K562 (cell line): ENCODE data around the gene RPL27. TPM values are rescaled to one million over a fixed set of nuclear protein-coding genes. Genes with fewer than 3 reads are reported as not detected.

ENCODE experiments used
- ADNP ChIP-seq: fragments of 200-800 bp; sonication (Bioruptor generic); IDR thresholded peaks from 2 replicates; pipeline ENCODE4 v1.6.1; 2016; ENCODE audit warnings: missing genetic modification characterization, missing compliant biosample characterization
- ATF1 ChIP-seq, 2 experiments: fragments of 450-650 bp in 1 of 2; IDR thresholded peaks; 2 replicates each; pipeline ENCODE4 v1.6.1; 2016; ENCODE audit warnings: missing compliant biosample characterization in 1 of 2, missing genetic modification characterization in 1 of 2
- CREB5 ChIP-seq: fragments of 250-450 bp; sonication (Bioruptor Pico); IDR thresholded peaks from 2 replicates; pipeline ENCODE4 v1.5.0; 2020; ENCODE audit warnings: mild to moderate bottlenecking
- FUS ChIP-seq: fragments of 200-400 bp; formaldehyde crosslinking; optimal IDR thresholded peaks from 2 replicates; pipeline ENCODE3; 2017; ENCODE audit warnings: low read depth, low read length
- ILF3 ChIP-seq: fragments of 450-650 bp; IDR thresholded peaks from 2 replicates; pipeline ENCODE4 v1.6.1; 2018; ENCODE audit warnings: antibody characterized with exemption, mild to moderate bottlenecking, moderate library complexity, borderline replicate concordance
- IRF1 ChIP-seq: sonication (generic); formaldehyde crosslinking; IDR thresholded peaks from 2 replicates; pipeline ENCODE4 v1.8.0; 2022; ENCODE audit warnings: missing genetic modification reagents, mild to moderate bottlenecking, borderline replicate concordance
- POLR2AphosphoS2 ChIP-seq: IDR thresholded peaks from 2 replicates; pipeline ENCODE4 v1.6.1; 2012; ENCODE audit warnings: low read length, improper control_type of control experiment
- RFX7 ChIP-seq: fragments of 250-450 bp; sonication (Bioruptor Pico); IDR thresholded peaks from 2 replicates; pipeline ENCODE4 v1.5.1; 2021; ENCODE audit warnings: mild to moderate bottlenecking
- TCF7 ChIP-seq: sonication (generic); IDR thresholded peaks from 2 replicates; pipeline ENCODE4 v1.6.1; 2016; ENCODE audit warnings: antibody characterized with exemption, borderline replicate concordance
- TOE1 ChIP-seq, 2 experiments: fragments of 450-650 bp in 1 of 2; sonication (generic) in 1 of 2; formaldehyde crosslinking in 1 of 2; IDR thresholded peaks; 2 replicates each; pipeline versions ENCODE4 v1.7.1 to v1.8.0; 2016 to 2022; ENCODE audit warnings: borderline replicate concordance in 2 of 2, mild to moderate bottlenecking in 2 of 2, antibody characterized with exemption in 1 of 2, inconsistent platforms in 1 of 2, low read depth in 1 of 2, missing genetic modification reagents in 1 of 2, moderate library complexity in 1 of 2
- USF1 ChIP-seq: sonication (generic); formaldehyde crosslinking; IDR thresholded peaks from 2 replicates; pipeline ENCODE4 v1.9.0; 2022; ENCODE audit warnings: mild to moderate bottlenecking, missing genetic modification reagents
- ZBTB26 ChIP-seq: fragments of 450-650 bp; formaldehyde crosslinking; IDR thresholded peaks from 2 replicates; pipeline ENCODE4 v1.4.0; 2022; ENCODE audit warnings: missing genetic modification characterization
- ZBTB5 ChIP-seq: fragments of 450-650 bp; IDR thresholded peaks from 2 replicates; pipeline ENCODE4 v1.6.1; 2017; ENCODE audit warnings: antibody characterized with exemption
- ZKSCAN1 ChIP-seq: fragments of 150-350 bp; IDR thresholded peaks from 2 replicates; pipeline ENCODE4 v1.6.1; 2016; ENCODE audit warnings: low read depth, low read length
- ZNF592 ChIP-seq: fragments of 450-650 bp; IDR thresholded peaks from 2 replicates; pipeline ENCODE4 v1.6.1; 2017; ENCODE audit warnings: antibody characterized with exemption, mild to moderate bottlenecking
- ZNF830 ChIP-seq: fragments of 250-450 bp; sonication (Bioruptor Pico); IDR thresholded peaks from 2 replicates; pipeline ENCODE4 v1.5.0; 2021; ENCODE audit warnings: mild to moderate bottlenecking
- polyA plus RNA-seq, 8 experiments: library from polyadenylated mRNA; depleted of rRNA in 4 of 8; stranded (reverse) in 5 of 8; unstranded in 3 of 8; fragments of >200 nt; fragmentation: Nextera tagmentation in 2 of 8; fragmentation: Illumina TruSeq in 1 of 8; extraction: Ambion mirVana in 2 of 8; extraction: Trizol in 1 of 8; gene quantifications; 2 replicates each; pipeline versions ENCODE4 v1.2.1 to v1.2.3, GENCODE V29; 2011 to 2014; ENCODE audit warnings: inconsistent platforms in 1 of 8, missing spikeins in 1 of 8
- total RNA-seq, 7 experiments: library from RNA; depleted of rRNA in 6 of 7; stranded (reverse); fragments of >200 nt in 6 of 7; fragmentation: Illumina TruSeq in 2 of 7; extraction: Trizol in 2 of 7; gene quantifications; 2 replicates each; pipeline versions ENCODE4 v1.2.1 to v1.2.3, GENCODE V29; 2011 to 2021; ENCODE audit warnings: low replicate concordance in 1 of 7

Gene RPL27
- total and polyA plus RNA-seq, 9 of the 15 experiments (the other 6 are each of a cell fraction or from before 2014, with no cell fraction given), result 1,539 to 6,155 (median 3,710) TPM

GRCh38 chr17:42980766-42981397 is 17.3 kb upstream of the RPL27 start (continued):
- TF ChIP-seq CREB5 (CRISPR knock-in tag) (no peak), ZBTB5 (no peak), TOE1 (IDR thresholded peaks at IDR 0.05; ENCODE audit: borderline replicate concordance) (no peak), TOE1 (CRISPR knock-in tag; IDR thresholded peaks at IDR 0.05; ENCODE audit: borderline replicate concordance, low read depth) (no peak), ADNP (tag) (no peak), ILF3 (no peak), IRF1 (CRISPR knock-in tag) (no peak), ZNF830 (CRISPR knock-in tag) (no peak), ATF1 (CRISPR knock-in tag; IDR thresholded peaks at IDR 0.05) (no peak), ATF1 (tag; IDR thresholded peaks at IDR 0.05) (peak; percentile 75; the same call in 1 of the 2 replicates), ZKSCAN1 (no peak), POLR2AphosphoS2 (no peak), ZBTB26 (CRISPR knock-in tag) (no peak), FUS (peak; percentile 46), USF1 (CRISPR knock-in tag) (no peak), ZNF592 (peak; percentile 76), TCF7 (no peak), RFX7 (no peak)
